Tibial nerve (tissue), 3 donors: ENCODE data around the gene CCDC78.

Source experiments
- POLR2A ChIP-seq, 2 donors: fragments of 450-650 bp; IDR thresholded peaks; one replicate each; pipeline ENCODE4 v1.6.1; 2017; ENCODE audit warnings: antibody characterized with exemption in 2 of 2, mild to moderate bottlenecking in 2 of 2, moderate library complexity in 2 of 2
- TF ChIP-seq, protein P1 (sequence below), 5 experiments: fragments of 200-600 bp in 3 of 5; fragments of 450-650 bp in 2 of 5; sonication (generic) in 3 of 5; IDR thresholded peaks; one replicate each; pipeline ENCODE4 v1.5.1; 2016 to 2019; ENCODE audit warnings: antibody characterized with exemption in 5 of 5, mild to moderate bottlenecking in 3 of 5, moderate library complexity in 2 of 5

DNA sequence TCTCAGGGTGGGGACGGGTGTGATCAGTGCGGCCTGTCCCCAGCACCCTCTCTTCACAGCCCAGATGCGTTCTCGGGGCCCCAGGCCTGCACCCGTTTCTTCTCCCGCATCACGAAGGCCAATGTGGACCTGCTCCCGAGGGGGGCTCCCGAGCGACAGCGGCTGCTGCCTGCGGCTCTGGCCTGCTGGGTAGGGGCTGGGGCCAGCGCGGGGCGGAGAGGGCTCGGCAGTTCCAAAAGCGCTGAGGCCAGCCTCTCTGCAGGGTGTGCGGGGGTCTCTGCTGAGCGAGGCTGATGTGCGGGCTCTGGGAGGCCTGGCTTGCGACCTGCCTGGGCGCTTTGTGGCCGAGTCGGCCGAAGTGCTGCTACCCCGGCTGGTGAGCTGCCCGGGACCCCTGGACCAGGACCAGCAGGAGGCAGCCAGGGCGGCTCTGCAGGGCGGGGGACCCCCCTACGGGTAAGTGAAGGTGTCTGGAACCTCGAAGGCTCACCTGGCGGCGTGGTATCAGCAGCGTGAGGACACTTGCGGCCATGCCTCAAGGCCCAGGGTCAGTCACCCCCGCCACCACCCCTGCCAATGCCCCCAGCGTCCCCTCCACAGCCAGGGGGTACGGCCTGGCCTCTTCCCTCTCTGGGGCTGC is 38.7 kb upstream of the CCDC78 start:
- TF ChIP-seq POLR2A (IDR thresholded peaks at IDR 0.05) = no peak
- TF ChIP-seq, protein P1, sequence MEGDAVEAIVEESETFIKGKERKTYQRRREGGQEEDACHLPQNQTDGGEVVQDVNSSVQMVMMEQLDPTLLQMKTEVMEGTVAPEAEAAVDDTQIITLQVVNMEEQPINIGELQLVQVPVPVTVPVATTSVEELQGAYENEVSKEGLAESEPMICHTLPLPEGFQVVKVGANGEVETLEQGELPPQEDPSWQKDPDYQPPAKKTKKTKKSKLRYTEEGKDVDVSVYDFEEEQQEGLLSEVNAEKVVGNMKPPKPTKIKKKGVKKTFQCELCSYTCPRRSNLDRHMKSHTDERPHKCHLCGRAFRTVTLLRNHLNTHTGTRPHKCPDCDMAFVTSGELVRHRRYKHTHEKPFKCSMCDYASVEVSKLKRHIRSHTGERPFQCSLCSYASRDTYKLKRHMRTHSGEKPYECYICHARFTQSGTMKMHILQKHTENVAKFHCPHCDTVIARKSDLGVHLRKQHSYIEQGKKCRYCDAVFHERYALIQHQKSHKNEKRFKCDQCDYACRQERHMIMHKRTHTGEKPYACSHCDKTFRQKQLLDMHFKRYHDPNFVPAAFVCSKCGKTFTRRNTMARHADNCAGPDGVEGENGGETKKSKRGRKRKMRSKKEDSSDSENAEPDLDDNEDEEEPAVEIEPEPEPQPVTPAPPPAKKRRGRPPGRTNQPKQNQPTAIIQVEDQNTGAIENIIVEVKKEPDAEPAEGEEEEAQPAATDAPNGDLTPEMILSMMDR (IDR thresholded peaks at IDR 0.05) = no peak
